Left ventricle myocardium inferior (tissue), 1 donor: Measurements from ENCODE around the gene NRXN3. TPM values are rescaled to one million over a fixed set of nuclear protein-coding genes. Genes with fewer than 3 reads are reported as not detected.

ENCODE experiments used
- DNase-seq: peaks from one replicate; pipeline ENCODE4 v3.0.0-alpha.2; 2020
- H3K27ac ChIP-seq: fragments of 200-600 bp; replicated peaks from 2 replicates; pipeline ENCODE4 v1.8.0; 2021
- H3K27me3 ChIP-seq: fragments of 200-600 bp; 2 replicates; pipeline ENCODE4 v1.8.0; 2021; ENCODE audit warnings: low read depth
- H3K36me3 ChIP-seq: fragments of 200-600 bp; 2 replicates; pipeline ENCODE4 v1.8.0; 2021
- H3K4me1 ChIP-seq: fragments of 200-600 bp; 2 replicates; pipeline ENCODE4 v1.8.0; 2021
- H3K4me3 ChIP-seq: fragments of 200-600 bp; 2 replicates; pipeline ENCODE4 v1.8.0; 2021; ENCODE audit warnings: mild to moderate bottlenecking, moderate library complexity
- H3K9me3 ChIP-seq: fragments of 200-600 bp; replicated peaks from 2 replicates; pipeline ENCODE4 v1.8.0; 2021
- intact Hi-C: fragments of 100-400 bp; cut with micrococcal nuclease; formaldehyde crosslinking; loops from one replicate; pipeline ENCODE4 v1.11.0; 2022
- total RNA-seq: library from RNA; stranded (reverse); fragmentation: NEBNext Ultra II Directional; extraction: Animal tissue kit (Norgen Biotek cat#: 25700); gene quantifications from one replicate; pipeline ENCODE4 v1.2.1, GENCODE V29; 2021
- TF ChIP-seq, protein P1 (sequence below): fragments of 200-600 bp; IDR thresholded peaks from 2 replicates; pipeline ENCODE4 v1.8.0; 2021; ENCODE audit warnings: antibody characterized with exemption, mild to moderate bottlenecking, borderline replicate concordance
- donor health status: DM: no; HTN: yes; CAD: no; lungs with severe emphysema.

The NRXN3 gene
- total RNA-seq, 1 donor from 2014 or later = 1.2 TPM

GRCh38 chr14:78344290-78344689, 174.1 kb downstream of the NRXN3 start:
- intact Hi-C loops = no loop called here
- Histone ChIP-seq H3K27ac (no peak overlapping the region), H3K9me3 (no peaks in the 10 kb centered on the region), H3K4me3 (no peak overlapping the region), H3K27me3 (peaks cover 20% of the 10 kb centered on the region), H3K4me1 (no peaks in the 10 kb centered on the region), H3K36me3 (no peaks in the 10 kb centered on the region)
- no peak for DNase-seq
- TF ChIP-seq, protein P1, sequence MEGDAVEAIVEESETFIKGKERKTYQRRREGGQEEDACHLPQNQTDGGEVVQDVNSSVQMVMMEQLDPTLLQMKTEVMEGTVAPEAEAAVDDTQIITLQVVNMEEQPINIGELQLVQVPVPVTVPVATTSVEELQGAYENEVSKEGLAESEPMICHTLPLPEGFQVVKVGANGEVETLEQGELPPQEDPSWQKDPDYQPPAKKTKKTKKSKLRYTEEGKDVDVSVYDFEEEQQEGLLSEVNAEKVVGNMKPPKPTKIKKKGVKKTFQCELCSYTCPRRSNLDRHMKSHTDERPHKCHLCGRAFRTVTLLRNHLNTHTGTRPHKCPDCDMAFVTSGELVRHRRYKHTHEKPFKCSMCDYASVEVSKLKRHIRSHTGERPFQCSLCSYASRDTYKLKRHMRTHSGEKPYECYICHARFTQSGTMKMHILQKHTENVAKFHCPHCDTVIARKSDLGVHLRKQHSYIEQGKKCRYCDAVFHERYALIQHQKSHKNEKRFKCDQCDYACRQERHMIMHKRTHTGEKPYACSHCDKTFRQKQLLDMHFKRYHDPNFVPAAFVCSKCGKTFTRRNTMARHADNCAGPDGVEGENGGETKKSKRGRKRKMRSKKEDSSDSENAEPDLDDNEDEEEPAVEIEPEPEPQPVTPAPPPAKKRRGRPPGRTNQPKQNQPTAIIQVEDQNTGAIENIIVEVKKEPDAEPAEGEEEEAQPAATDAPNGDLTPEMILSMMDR = no peak

DNA sequence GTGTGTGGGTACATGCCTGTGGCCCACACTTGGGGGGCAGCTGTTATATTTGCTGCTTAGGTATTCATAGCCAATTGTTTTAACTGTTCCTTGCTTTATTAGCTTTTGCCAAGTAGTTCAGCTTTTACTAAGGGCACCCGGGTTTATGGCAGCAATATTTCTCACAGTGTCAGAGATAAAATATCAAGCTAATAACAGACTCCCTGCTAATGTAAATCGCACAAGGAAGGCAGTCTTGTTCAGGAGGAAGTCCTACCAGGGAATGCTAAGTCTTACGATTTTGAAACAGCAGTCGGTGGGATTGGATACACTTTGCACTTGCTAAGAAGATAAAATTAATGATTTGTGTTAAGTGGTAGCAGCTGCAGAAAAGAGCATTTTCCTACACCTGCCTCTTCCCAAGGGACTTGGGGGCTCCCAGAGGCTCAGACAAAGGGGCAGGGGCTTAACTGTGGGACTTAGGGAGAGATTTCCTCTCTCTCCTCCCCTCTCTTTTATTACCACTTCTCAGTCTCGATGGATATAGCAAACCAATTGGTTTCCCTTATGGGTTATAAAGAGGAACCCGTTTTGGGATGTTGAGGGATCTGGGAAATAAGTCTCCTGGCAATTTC, 175.1 kb downstream of the NRXN3 start:
- H3K27me3 ChIP-seq = peaks cover 20% of the 10 kb centered on the region
- H3K36me3 ChIP-seq = no peaks in the 10 kb centered on the region
- no peak overlapping the region for H3K4me3 ChIP-seq
- intact Hi-C loops = no loop called here
- no peaks in the 10 kb centered on the region for H3K9me3 ChIP-seq
- no peak overlapping the region for H3K27ac ChIP-seq
- no peaks in the 10 kb centered on the region for H3K4me1 ChIP-seq
- TF ChIP-seq, protein P1 = no peak
- no peak for DNase-seq

- no peaks in the 10 kb centered on the region for H3K4me1 ChIP-seq
- intact Hi-C loops = no loop called here
- no peak overlapping the region for H3K27ac ChIP-seq
- no peaks in the 10 kb centered on the region for H3K36me3 ChIP-seq
- DNase-seq = no peak
- TF ChIP-seq, protein P1 = no peak
- peaks cover 20% of the 10 kb centered on the region for H3K27me3 ChIP-seq
- no peaks in the 10 kb centered on the region for H3K9me3 ChIP-seq
- H3K4me3 ChIP-seq = no peak overlapping the region
Measured at GRCh38 chr14:78346747-78347146, 176.6 kb downstream of the NRXN3 start.

DNA sequence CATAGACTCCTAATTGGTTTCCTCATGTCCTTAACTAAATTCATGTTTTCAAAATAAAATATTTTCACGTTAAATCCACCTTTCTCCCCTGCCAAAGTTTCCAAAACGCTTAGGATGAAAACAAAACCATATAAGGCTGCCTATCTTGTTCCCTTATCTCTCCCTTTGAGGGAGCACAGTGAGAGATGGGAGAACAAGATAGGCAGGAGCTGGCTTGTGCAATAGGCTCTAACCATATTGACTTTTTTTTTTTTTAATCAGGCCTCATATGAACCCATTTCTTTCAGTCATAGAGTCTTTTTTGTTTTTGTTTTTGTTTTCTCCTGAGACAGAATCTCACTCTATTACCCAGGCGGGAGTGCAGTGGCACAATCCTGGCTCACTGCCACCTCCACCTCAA, 184.9 kb downstream of the NRXN3 start:
- H3K27me3 ChIP-seq = peaks cover 25% of the 10 kb centered on the region
- intact Hi-C loops = no loop called here
- no peaks in the 10 kb centered on the region for H3K4me1 ChIP-seq
- H3K9me3 ChIP-seq = no peaks in the 10 kb centered on the region
- no peaks in the 10 kb centered on the region for H3K36me3 ChIP-seq
- TF ChIP-seq, protein P1 = no peak
- H3K27ac ChIP-seq = no peak overlapping the region
- H3K4me3 ChIP-seq = no peak overlapping the region
- DNase-seq = no peak

DNA sequence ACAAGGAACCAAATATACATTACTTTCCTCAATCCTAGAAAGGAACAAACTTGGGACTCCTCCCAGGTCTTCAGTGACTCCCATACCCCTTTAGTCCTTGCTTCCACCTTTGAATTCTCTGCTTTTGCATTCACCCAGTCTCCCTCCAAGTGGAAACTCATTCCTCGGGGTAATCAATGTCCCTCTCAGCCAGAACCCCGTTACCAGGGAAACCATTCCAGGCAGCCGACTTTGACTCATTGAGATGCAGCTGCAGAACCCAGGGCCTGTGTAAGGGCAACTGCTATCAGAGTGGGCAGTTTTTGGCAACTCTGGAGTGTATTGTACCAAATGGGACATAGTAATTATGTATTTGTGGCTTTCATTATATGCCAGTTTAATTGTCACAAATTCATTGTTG, 186.2 kb downstream of the NRXN3 start:
- Histone ChIP-seq H3K4me1 (no peaks in the 10 kb centered on the region), H3K4me3 (no peak overlapping the region), H3K27ac (no peak overlapping the region), H3K36me3 (no peaks in the 10 kb centered on the region), H3K9me3 (no peaks in the 10 kb centered on the region), H3K27me3 (peaks cover 36% of the 10 kb centered on the region)
- intact Hi-C loops = no loop called here
- TF ChIP-seq, protein P1 = no peak
- no peak for DNase-seq

- Histone ChIP-seq H3K27ac (no peak overlapping the region), H3K27me3 (peaks cover 42% of the 10 kb centered on the region), H3K4me1 (no peaks in the 10 kb centered on the region), H3K36me3 (no peaks in the 10 kb centered on the region), H3K4me3 (no peak overlapping the region), H3K9me3 (no peaks in the 10 kb centered on the region)
- no peak for DNase-seq
- intact Hi-C loops = no loop called here
- TF ChIP-seq, protein P1 = no peak
Measured at GRCh38 chr14:78358591-78358990, 188.4 kb downstream of the NRXN3 start.
